OCI-LY7 (cell line): ENCODE results near the gene COQ9.

Source experiments
- CTCF ChIP-seq: fragments of 200-600 bp; sonication (generic); conservative IDR thresholded peaks from 2 replicates; pipeline ENCODE4 v1.5.1; 2014; ENCODE audit warnings: mild to moderate bottlenecking, antibody characterized with exemption, low read length, moderate library complexity, mixed read lengths
- EZH2phosphoT487 ChIP-seq: fragments of 200-600 bp; sonication (generic); IDR thresholded peaks from 2 replicates; pipeline ENCODE4 v1.6.1; 2018; ENCODE audit warnings: low read depth, borderline replicate concordance, mild to moderate bottlenecking, mixed run types, antibody characterized with exemption, low read length, moderate library complexity, mixed read lengths

- TF ChIP-seq EZH2phosphoT487: no peak
- no peak for TF ChIP-seq CTCF
Measured at GRCh38 chr16:57412584-57412983, 34.7 kb upstream of the COQ9 start.
